H9 (cell line): ENCODE results near the gene MAP1B. TPM values are rescaled to one million over a fixed set of nuclear protein-coding genes. Genes with fewer than 3 reads are reported as not detected.
A peak's percentile ranks its signal among the peaks of the same experiment; 100 is the strongest.

Experiments used
- DNase-seq: peaks from one replicate; pipeline ENCODE4 v3.0.0-alpha.2; 2017
- H2AFZ ChIP-seq: one replicate; pipeline ENCODE4 v1.6.1; 2013; ENCODE audit warnings: mild to moderate bottlenecking, low read length, control low read depth, moderate library complexity
- H2AK5ac ChIP-seq: 2 replicates; pipeline ENCODE4 v1.6.1; 2013; ENCODE audit warnings: low read length, control low read depth, mixed read lengths; ENCODE audit not compliant: insufficient read length
- H2BK120ac ChIP-seq: one replicate; pipeline ENCODE4 v1.6.1; 2013; ENCODE audit warnings: low read depth, mild to moderate bottlenecking, low read length, control low read depth, inconsistent platforms; ENCODE audit not compliant: poor library complexity, severe bottlenecking
- H2BK12ac ChIP-seq: 2 replicates; pipeline ENCODE4 v1.6.1; 2013; ENCODE audit warnings: low read length, control low read depth, mixed read lengths, low read depth; ENCODE audit not compliant: insufficient read length
- H2BK15ac ChIP-seq: 2 replicates; pipeline ENCODE4 v1.6.1; 2013; ENCODE audit warnings: low read depth, low read length, control low read depth
- H2BK20ac ChIP-seq: one replicate; pipeline ENCODE4 v1.6.1; 2013; ENCODE audit warnings: low read depth, mild to moderate bottlenecking, low read length, control low read depth, inconsistent platforms; ENCODE audit not compliant: poor library complexity, severe bottlenecking
- H2BK5ac ChIP-seq: 2 replicates; pipeline ENCODE4 v1.6.1; 2013; ENCODE audit warnings: low read length, control low read depth, mixed read lengths; ENCODE audit not compliant: insufficient read length
- H3K14ac ChIP-seq: 2 replicates; pipeline ENCODE4 v1.6.1; 2013; ENCODE audit warnings: low read length, control low read depth; ENCODE audit not compliant: insufficient read depth
- H3K18ac ChIP-seq: 2 replicates; pipeline ENCODE4 v1.6.1; 2013; ENCODE audit warnings: low read depth, mild to moderate bottlenecking, mixed read lengths, low read length, control low read depth; ENCODE audit not compliant: insufficient read length
- H3K23ac ChIP-seq: 2 replicates; pipeline ENCODE4 v1.6.1; 2013; ENCODE audit warnings: low read length, control low read depth, mixed read lengths, low read depth; ENCODE audit not compliant: insufficient read length
- H3K23me2 ChIP-seq: 2 replicates; pipeline ENCODE4 v1.6.1; 2013; ENCODE audit warnings: low read depth, mild to moderate bottlenecking, mixed read lengths, low read length, control low read depth; ENCODE audit not compliant: insufficient read length, poor library complexity, severe bottlenecking
- H3K27ac ChIP-seq: 2 replicates; pipeline ENCODE4 v1.5.1; 2013; ENCODE audit warnings: low read length, control low read depth, mixed read lengths, low read depth; ENCODE audit not compliant: insufficient read length
- H3K27me3 ChIP-seq: 2 replicates; pipeline ENCODE4 v1.6.1; 2013; ENCODE audit warnings: low read length, control low read depth, inconsistent platforms; ENCODE audit not compliant: insufficient read depth
- H3K4ac ChIP-seq: 2 replicates; pipeline ENCODE4 v1.6.1; 2013; ENCODE audit warnings: low read depth, mild to moderate bottlenecking, control low read depth, inconsistent platforms, low read length, moderate library complexity
- H3K4me1 ChIP-seq: 2 replicates; pipeline ENCODE4 v1.6.1; 2013; ENCODE audit warnings: low read length, control low read depth, inconsistent platforms; ENCODE audit not compliant: insufficient read depth
- H3K4me2 ChIP-seq: 2 replicates; pipeline ENCODE4 v1.6.1; 2013; ENCODE audit warnings: low read length, control low read depth, mixed read lengths; ENCODE audit not compliant: insufficient read length, insufficient read depth
- H3K56ac ChIP-seq: 2 replicates; pipeline ENCODE4 v1.6.1; 2013; ENCODE audit warnings: low read depth, mild to moderate bottlenecking, mixed read lengths, low read length, control low read depth; ENCODE audit not compliant: insufficient read length
- H3K79me1 ChIP-seq: 2 replicates; pipeline ENCODE4 v1.6.1; 2013; ENCODE audit warnings: low read depth, mild to moderate bottlenecking, moderate library complexity, low read length, control low read depth, inconsistent platforms; ENCODE audit not compliant: insufficient read depth, poor library complexity, severe bottlenecking
- H3K79me2 ChIP-seq: 2 replicates; pipeline ENCODE4 v1.6.1; 2013; ENCODE audit warnings: low read length, control low read depth, inconsistent platforms; ENCODE audit not compliant: insufficient read depth
- H3K9ac ChIP-seq: 2 replicates; pipeline ENCODE4 v1.6.1; 2013; ENCODE audit warnings: low read length, control low read depth, mixed read lengths; ENCODE audit not compliant: insufficient read length; ENCODE audit errors: extremely low read depth
- H3K9me3 ChIP-seq: one replicate; pipeline ENCODE4 v1.6.1; 2013; ENCODE audit warnings: low read depth, low read length, inconsistent platforms; ENCODE audit not compliant: control insufficient read depth
- H3T11ph ChIP-seq: one replicate; pipeline ENCODE4 v1.6.1; 2013; ENCODE audit warnings: mild to moderate bottlenecking, low read length, control low read depth, inconsistent platforms
- H4K20me1 ChIP-seq: one replicate; pipeline ENCODE4 v1.6.1; 2013; ENCODE audit not compliant: control insufficient read depth, insufficient read length, insufficient read depth
- H4K5ac ChIP-seq: 2 replicates; pipeline ENCODE4 v1.6.1; 2013; ENCODE audit warnings: low read depth, mild to moderate bottlenecking, mixed read lengths, low read length, control low read depth; ENCODE audit not compliant: insufficient read length
- H4K8ac ChIP-seq: replicated peaks from 2 replicates; pipeline ENCODE4 v1.6.1; 2013; ENCODE audit warnings: low read length, control low read depth, mixed read lengths, low read depth; ENCODE audit not compliant: insufficient read length
- H4K91ac ChIP-seq: 2 replicates; pipeline ENCODE4 v1.6.1; 2013; ENCODE audit warnings: low read depth, mild to moderate bottlenecking, moderate library complexity, mixed read lengths, low read length, control low read depth; ENCODE audit not compliant: insufficient read length
- H3K27ac Mint-ChIP-seq, 3 experiments: 2 replicates in 2 of 3; 3 replicates in 1 of 3; pipeline ENCODE4 v1.8.0; 2020 to 2021; ENCODE audit warnings: mixed read lengths in 3 of 3, mild to moderate bottlenecking in 1 of 3, moderate library complexity in 1 of 3
- H3K27me3 Mint-ChIP-seq: 2 replicates; pipeline ENCODE4 v1.8.0; 2021; ENCODE audit warnings: low read depth, mild to moderate bottlenecking, moderate library complexity, mixed read lengths
- H3K36me3 Mint-ChIP-seq, 3 experiments: 2 replicates in 2 of 3; 3 replicates in 1 of 3; pipeline ENCODE4 v1.8.0; 2020 to 2021; ENCODE audit warnings: low read depth in 3 of 3, mixed read lengths in 3 of 3; ENCODE audit not compliant: insufficient read depth in 1 of 3
- H3K4me1 Mint-ChIP-seq, 2 experiments: 2 replicates each; pipeline ENCODE4 v1.8.0; 2020; ENCODE audit warnings: mixed read lengths in 2 of 2
- H3K4me3 Mint-ChIP-seq, 2 experiments: 2 replicates in 1 of 2; 3 replicates in 1 of 2; pipeline ENCODE4 v1.8.0; 2020 to 2021; ENCODE audit warnings: mild to moderate bottlenecking in 2 of 2, mixed read lengths in 2 of 2, moderate library complexity in 1 of 2
- H3K9me3 Mint-ChIP-seq, 2 experiments: 2 replicates in 1 of 2; 3 replicates in 1 of 2; pipeline ENCODE4 v1.8.0; 2020; ENCODE audit warnings: mild to moderate bottlenecking in 2 of 2, mixed read lengths in 2 of 2, moderate library complexity in 1 of 2
- CTCF ChIP-seq: fragments of 200-600 bp; sonication (generic); conservative IDR thresholded peaks from 3 replicates; pipeline ENCODE4 v1.8.0; 2021; ENCODE audit warnings: antibody characterized with exemption, mild to moderate bottlenecking
- WGBS: extraction: QIAGEN DNeasy Blood & Tissue Kit; methylation state at CpG from one replicate; pipeline ENCODE4 v1.1.7; 2013; ENCODE audit warnings: missing lambda C conversion rate, low lambda C conversion rate, mixed read lengths; ENCODE audit not compliant: insufficient read length; ENCODE audit errors: extremely low coverage; 5-methylcytosine and 5-hydroxymethylcytosine counted together
- total RNA-seq: library from RNA; stranded (reverse); gene quantifications from 2 replicates; pipeline ENCODE4 v1.2.1, GENCODE V29; 2021

MAP1B gene
- total RNA-seq, 1 experiment from 2014 or later: 67.5 TPM

GRCh38 chr5:72244862-72245371, 137.6 kb downstream of the MAP1B start:
- Mint-ChIP-seq H3K4me1 (peaks cover 49 to 67% of the 10 kb centered on the region in 2 experiments), H3K27ac (peak overlapping the region in 1 of 3 experiments; percentile 36; a peak in 2 of 7 replicates), H3K9me3 (no peaks in the 10 kb centered on the region), H3K36me3 (no peaks in the 10 kb centered on the region), H3K27me3 (no peaks in the 10 kb centered on the region), H3K4me3 (no peak overlapping the region)
- 100% methylated on average over 1 of the region's 2 CpGs for WGBS
- H3K27ac ChIP-seq: no peak overlapping the region
- peak; percentile 62 for TF ChIP-seq CTCF
- no peak overlapping the region for H3T11ph ChIP-seq
- no peak overlapping the region for H2BK120ac ChIP-seq
- peaks cover 11% of the 10 kb centered on the region for H3K4me1 ChIP-seq
- H4K91ac ChIP-seq: no peak overlapping the region
- no peak overlapping the region for H3K4ac ChIP-seq
- H2AK5ac ChIP-seq: no peak overlapping the region
- no peak overlapping the region for H3K4me2 ChIP-seq
- no peak overlapping the region for H2BK15ac ChIP-seq
- H3K23me2 ChIP-seq: no peaks in the 10 kb centered on the region
- H4K20me1 ChIP-seq: no peaks in the 10 kb centered on the region
- H3K27me3 ChIP-seq: no peaks in the 10 kb centered on the region
- no peak overlapping the region for H2BK5ac ChIP-seq
- peak; percentile 57 for DNase-seq
- H2AFZ ChIP-seq: no peak overlapping the region
- no peaks in the 10 kb centered on the region for H3K79me1 ChIP-seq
- no peak overlapping the region for H3K56ac ChIP-seq
- H3K9me3 ChIP-seq: no peaks in the 10 kb centered on the region
- no peak overlapping the region for H2BK12ac ChIP-seq
- H4K8ac ChIP-seq: no peak overlapping the region
- no peak overlapping the region for H3K18ac ChIP-seq
- no peaks in the 10 kb centered on the region for H3K79me2 ChIP-seq
- H3K23ac ChIP-seq: no peak overlapping the region
- no peak overlapping the region for H3K9ac ChIP-seq
- no peak overlapping the region for H3K14ac ChIP-seq
- no peak overlapping the region for H2BK20ac ChIP-seq
- no peak overlapping the region for H4K5ac ChIP-seq
